ENCODE data around the gene CDK2AP2.
"Not testable (repeated sequence)": the region's sequence is repeated elsewhere in the genome, so short reads cannot be mapped to it uniquely, and the experiment has no call there.

CDK2AP2 gene

GRCh38 chr11:67523556-67524479, 15.9 kb upstream of the CDK2AP2 start:
- Histone ChIP-seq H3K27me3 (ENCODE audit: insufficient read depth, low read length) (no peaks in the 10 kb centered on the region; the same call in 1 of the 2 replicates), H3K4me3 (ENCODE audit: low read length) (no peak overlapping the region), H3K4me1 (ENCODE audit: insufficient read depth, low read length) (no peaks in the 10 kb centered on the region), H3K27ac (ENCODE audit: low read depth, low read length) (no peak overlapping the region), H3K9me3 (ENCODE audit: insufficient read depth, low read depth, low read length) (no peaks in the 10 kb centered on the region), H3K9ac (ENCODE audit: low read depth, low read length) (no peak overlapping the region), H3K36me3 (ENCODE audit: insufficient read depth, low read length) (no peaks in the 10 kb centered on the region)
- WGBS = 90% methylated on average over 25 of the region's 25 CpGs

DNA sequence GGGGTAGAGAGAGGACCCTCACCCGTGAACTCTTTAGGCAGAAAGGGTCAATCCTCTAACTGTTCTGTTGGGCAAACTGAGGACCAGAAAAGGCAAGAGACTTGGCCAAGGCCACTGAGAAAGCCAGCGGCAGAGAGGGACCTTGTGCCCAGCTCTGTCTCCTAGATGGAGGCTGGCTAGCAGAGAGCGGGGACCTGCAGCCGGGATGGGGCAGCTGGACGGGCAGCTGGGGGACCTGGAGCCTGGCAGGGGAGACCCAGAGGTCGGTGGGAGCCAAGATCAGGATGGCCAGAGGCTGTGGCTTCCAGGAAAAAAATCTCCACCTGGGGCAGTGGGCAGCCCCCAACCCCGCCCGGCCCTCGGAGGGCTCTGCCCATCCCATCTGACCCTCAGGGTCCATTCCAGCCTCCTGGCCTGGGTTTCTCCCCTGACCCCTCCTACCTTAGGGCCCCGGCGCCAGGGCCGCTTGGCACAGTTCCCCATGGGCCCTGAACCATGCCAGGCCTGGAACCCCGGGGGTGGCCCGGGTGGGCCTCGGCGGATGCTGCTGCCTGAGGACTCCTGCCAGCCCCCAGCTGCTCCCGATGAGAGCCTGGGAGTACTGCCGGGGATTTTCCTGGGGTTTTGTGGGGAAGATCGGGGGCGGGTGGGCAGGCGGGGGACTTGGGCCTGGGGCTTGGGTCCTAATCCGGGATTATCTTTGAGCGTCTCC, 15.0 kb upstream of the CDK2AP2 start, which contains the start of gene CABP2:
CABP2 (minus strand) TSS at position 603 of the 712 bp plus-strand sequence; CDS start at position 483, 120 bp downstream.
- Histone ChIP-seq H3K27me3 (ENCODE audit: insufficient read depth, low read length) (no peaks in the 10 kb centered on the region; the same call in 1 of the 2 replicates), H3K36me3 (ENCODE audit: insufficient read depth, low read length) (no peaks in the 10 kb centered on the region), H3K4me3 (ENCODE audit: low read length) (no peak within 1 kb of the TSS), H3K4me1 (ENCODE audit: insufficient read depth, low read length) (no peaks in the 10 kb centered on the region), H3K9me3 (ENCODE audit: insufficient read depth, low read depth, low read length) (no peaks in the 10 kb centered on the region), H3K27ac (ENCODE audit: low read depth, low read length) (no peak within 1 kb of the TSS), H3K9ac (ENCODE audit: low read depth, low read length) (no peak within 1 kb of the TSS)
- WGBS = 91% methylated on average over 23 of the region's 23 CpGs

DNA sequence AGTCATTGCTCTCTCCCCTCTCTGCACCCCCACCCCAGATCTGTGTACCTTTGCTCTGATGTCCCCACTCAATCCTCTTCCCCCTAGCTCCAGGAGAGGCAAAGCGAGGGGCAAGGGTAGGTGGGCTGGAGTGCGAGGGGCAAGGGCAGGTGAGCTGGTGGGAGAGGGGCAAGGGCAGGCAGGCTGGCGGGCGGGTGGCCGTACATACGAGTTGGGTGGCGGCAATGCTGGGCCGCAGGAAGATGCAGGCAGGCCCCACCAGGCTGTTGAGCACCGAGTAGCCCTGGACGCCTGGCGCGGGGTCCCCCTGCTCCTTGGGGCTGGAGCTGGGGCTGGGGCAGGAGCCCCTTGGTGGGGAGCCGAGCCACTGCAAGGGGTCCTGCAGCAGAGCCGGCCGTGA, 14.4 kb upstream of the CDK2AP2 start:
- Histone ChIP-seq H3K27ac (ENCODE audit: low read depth, low read length) (no peak overlapping the region), H3K9me3 (ENCODE audit: insufficient read depth, low read depth, low read length) (no peaks in the 10 kb centered on the region), H3K4me3 (ENCODE audit: low read length) (no peak overlapping the region), H3K9ac (ENCODE audit: low read depth, low read length) (no peak overlapping the region), H3K4me1 (ENCODE audit: insufficient read depth, low read length) (no peaks in the 10 kb centered on the region), H3K27me3 (ENCODE audit: insufficient read depth, low read length) (no peaks in the 10 kb centered on the region), H3K36me3 (ENCODE audit: insufficient read depth, low read length) (no peaks in the 10 kb centered on the region)
- 90% methylated on average over 14 of the region's 15 CpGs for WGBS

GRCh38 chr11:67521924-67522323, 14.0 kb upstream of the CDK2AP2 start:
- H3K4me1 ChIP-seq (ENCODE audit: insufficient read depth, low read length) = no peaks in the 10 kb centered on the region
- H3K4me3 ChIP-seq (ENCODE audit: low read length) = no peak overlapping the region
- H3K9me3 ChIP-seq (ENCODE audit: insufficient read depth, low read depth, low read length) = no peaks in the 10 kb centered on the region
- 89% methylated on average over 10 of the region's 10 CpGs for WGBS
- no peak overlapping the region for H3K27ac ChIP-seq (ENCODE audit: low read depth, low read length)
- H3K27me3 ChIP-seq (ENCODE audit: insufficient read depth, low read length) = no peaks in the 10 kb centered on the region
- no peak overlapping the region for H3K9ac ChIP-seq (ENCODE audit: low read depth, low read length)
- no peaks in the 10 kb centered on the region for H3K36me3 ChIP-seq (ENCODE audit: insufficient read depth, low read length)

- H3K9ac ChIP-seq (ENCODE audit: low read depth, low read length) = no peak overlapping the region
- 90% methylated on average over 16 of the region's 16 CpGs for WGBS
Measured at GRCh38 chr11:67520856-67521824, 13.2 kb upstream of the CDK2AP2 start.

GRCh38 chr11:67519726-67520125, 11.8 kb upstream of the CDK2AP2 start:
- no peak overlapping the region for H3K4me3 ChIP-seq (ENCODE audit: low read length)
- no peaks in the 10 kb centered on the region for H3K4me1 ChIP-seq (ENCODE audit: insufficient read depth, low read length)
- no peaks in the 10 kb centered on the region for H3K36me3 ChIP-seq (ENCODE audit: insufficient read depth, low read length)
- WGBS = 92% methylated on average over 32 of the region's 32 CpGs
- H3K27ac ChIP-seq (ENCODE audit: low read depth, low read length) = no peak overlapping the region
- no peak overlapping the region for H3K9ac ChIP-seq (ENCODE audit: low read depth, low read length)
- no peaks in the 10 kb centered on the region for H3K27me3 ChIP-seq (ENCODE audit: insufficient read depth, low read length)
- no peaks in the 10 kb centered on the region for H3K9me3 ChIP-seq (ENCODE audit: insufficient read depth, low read depth, low read length)

More at GRCh38 chr11:67520856-67521824, 13.2 kb upstream of the CDK2AP2 start:
- Histone ChIP-seq H3K9me3 (ENCODE audit: insufficient read depth, low read depth, low read length) (no peaks in the 10 kb centered on the region), H3K27ac (ENCODE audit: low read depth, low read length) (no peak overlapping the region), H3K4me3 (ENCODE audit: low read length) (no peak overlapping the region), H3K27me3 (ENCODE audit: insufficient read depth, low read length) (no peaks in the 10 kb centered on the region), H3K4me1 (ENCODE audit: insufficient read depth, low read length) (no peaks in the 10 kb centered on the region), H3K36me3 (ENCODE audit: insufficient read depth, low read length) (no peaks in the 10 kb centered on the region)

GRCh38 chr11:67517784-67518552, 10.0 kb upstream of the CDK2AP2 start:
- Histone ChIP-seq H3K27ac (ENCODE audit: low read depth, low read length) (no peak overlapping the region), H3K36me3 (ENCODE audit: insufficient read depth, low read length) (no peaks in the 10 kb centered on the region), H3K9me3 (ENCODE audit: insufficient read depth, low read depth, low read length) (no peaks in the 10 kb centered on the region), H3K9ac (ENCODE audit: low read depth, low read length) (no peak overlapping the region), H3K4me1 (ENCODE audit: insufficient read depth, low read length) (no peaks in the 10 kb centered on the region), H3K4me3 (ENCODE audit: low read length) (no peak overlapping the region), H3K27me3 (ENCODE audit: insufficient read depth, low read length) (no peaks in the 10 kb centered on the region)
- WGBS = 88% methylated on average over 10 of the region's 10 CpGs

GRCh38 chr11:67516806-67517205, 8.8 kb upstream of the CDK2AP2 start:
- no peaks in the 10 kb centered on the region for H3K36me3 ChIP-seq (ENCODE audit: insufficient read depth, low read length)
- WGBS = 94% methylated on average over 9 of the region's 9 CpGs
- H3K4me1 ChIP-seq (ENCODE audit: insufficient read depth, low read length) = no peaks in the 10 kb centered on the region
- H3K27ac ChIP-seq (ENCODE audit: low read depth, low read length) = no peak overlapping the region
- no peak overlapping the region for H3K4me3 ChIP-seq (ENCODE audit: low read length)
- no peaks in the 10 kb centered on the region for H3K27me3 ChIP-seq (ENCODE audit: insufficient read depth, low read length)
- H3K9me3 ChIP-seq (ENCODE audit: insufficient read depth, low read depth, low read length) = no peaks in the 10 kb centered on the region
- no peak overlapping the region for H3K9ac ChIP-seq (ENCODE audit: low read depth, low read length)

DNA sequence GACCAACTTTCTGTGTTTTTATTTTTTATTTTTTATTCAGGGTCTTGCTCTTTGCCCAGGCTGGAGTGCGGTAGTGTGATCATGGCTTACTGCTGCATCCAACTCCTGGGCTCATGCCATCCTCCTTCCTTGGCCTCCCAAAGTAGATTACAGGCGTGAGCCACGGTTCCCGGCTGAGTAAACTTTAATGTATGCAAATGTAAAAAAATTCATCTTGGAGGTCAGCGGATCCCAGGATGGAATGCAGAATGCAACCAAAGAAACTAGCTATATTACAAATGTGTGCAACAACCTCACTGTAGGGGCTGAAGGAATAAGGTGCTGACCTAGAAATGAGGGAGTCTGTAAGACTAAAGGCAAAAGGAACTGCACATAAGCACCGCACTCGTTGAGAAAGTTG, 6.2 kb upstream of the CDK2AP2 start:
- no peaks in the 10 kb centered on the region for H3K4me1 ChIP-seq (ENCODE audit: insufficient read depth, low read length)
- no peaks in the 10 kb centered on the region for H3K36me3 ChIP-seq (ENCODE audit: insufficient read depth, low read length)
- no peaks in the 10 kb centered on the region; the same call in 1 of the 2 replicates for H3K27me3 ChIP-seq (ENCODE audit: insufficient read depth, low read length)
- H3K9ac ChIP-seq (ENCODE audit: low read depth, low read length) = no peak overlapping the region
- WGBS = 93% methylated on average over 7 of the region's 7 CpGs
- no peak overlapping the region for H3K27ac ChIP-seq (ENCODE audit: low read depth, low read length)
- H3K4me3 ChIP-seq (ENCODE audit: low read length) = no peak overlapping the region
- no peaks in the 10 kb centered on the region for H3K9me3 ChIP-seq (ENCODE audit: insufficient read depth, low read depth, low read length)

DNA sequence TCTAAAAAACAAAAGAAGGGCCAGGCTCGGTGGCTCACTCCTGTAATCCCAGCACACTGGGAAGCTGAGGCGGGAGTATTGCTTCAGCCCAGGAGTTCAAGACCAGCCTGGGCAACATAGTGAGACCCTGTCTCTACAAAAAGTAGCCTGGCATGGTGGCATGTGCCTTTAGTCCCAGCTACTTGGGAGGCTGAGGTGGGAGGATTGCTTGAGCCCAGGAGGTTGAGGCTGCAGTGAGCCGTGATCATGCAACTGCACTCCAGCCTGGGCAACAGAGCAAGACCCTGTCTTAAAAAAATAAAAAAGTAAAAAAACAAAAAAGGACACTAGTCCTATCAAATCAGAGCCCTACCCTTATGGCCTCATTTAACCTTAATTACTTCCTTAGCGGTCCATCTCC, 3.6 kb upstream of the CDK2AP2 start:
- not testable (repeated sequence) for H3K36me3 ChIP-seq (ENCODE audit: insufficient read depth, low read length); H3K9me3 ChIP-seq (ENCODE audit: insufficient read depth, low read depth, low read length); H3K27ac ChIP-seq (ENCODE audit: low read depth, low read length); H3K9ac ChIP-seq (ENCODE audit: low read depth, low read length); H3K4me3 ChIP-seq (ENCODE audit: low read length); H3K27me3 ChIP-seq (ENCODE audit: insufficient read depth, low read length); H3K4me1 ChIP-seq (ENCODE audit: insufficient read depth, low read length)
- 89% methylated on average over 4 of the region's 4 CpGs for WGBS

Measured in HUES64 (cell line).